ENCODE results near the gene HRH3. TPM values are rescaled to one million over a fixed set of nuclear protein-coding genes. Genes with fewer than 3 reads are reported as not detected.

HRH3 gene
- total RNA-seq, 1 donor from 2014 or later = 0.07 TPM

DNA sequence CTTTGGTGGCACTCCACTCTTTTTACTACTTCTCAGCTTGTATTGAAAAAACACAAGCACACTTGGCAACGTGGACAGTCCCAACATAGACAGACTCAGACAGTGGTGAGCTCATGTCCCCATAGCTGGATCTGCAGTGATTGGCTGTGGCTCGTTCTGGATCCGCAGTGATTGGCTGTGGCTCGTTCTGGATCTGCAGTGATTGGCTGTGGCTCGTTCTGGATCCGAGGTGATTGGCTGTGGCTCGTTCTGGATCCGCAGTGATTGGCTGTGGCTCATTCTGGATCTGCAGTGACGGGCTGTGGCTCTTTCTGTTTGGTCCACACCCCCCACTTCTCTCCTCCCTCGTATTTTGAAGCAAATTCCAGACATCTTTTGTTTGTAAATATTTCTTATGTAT lies 46.3 kb upstream of the HRH3 start:
- no peaks in the 10 kb centered on the region for H3K27me3 Mint-ChIP-seq (ENCODE audit: low read depth, unreplicated experiment)
- Histone ChIP-seq H3K4me1 (ENCODE audit: insufficient read depth, low read length) (no peaks in the 10 kb centered on the region), H4K20me1 (ENCODE audit: insufficient read depth, low read length) (peaks cover 33% of the 10 kb centered on the region), H3K9ac (ENCODE audit: low read length) (no peak overlapping the region), H3K36me3 (ENCODE audit: insufficient read depth, low read length) (peaks cover 8% of the 10 kb centered on the region), H3K4me2 (ENCODE audit: low read length) (no peak overlapping the region), H3K4me3 (ENCODE audit: insufficient read depth, low read depth, low read length) (no peak overlapping the region), H3K79me2 (ENCODE audit: insufficient read depth, low read length) (no peaks in the 10 kb centered on the region), H3K27me3 (ENCODE audit: insufficient read depth, low read length) (no peaks in the 10 kb centered on the region), H3K27ac (ENCODE audit: low read depth, low read length) (no peak overlapping the region), H3K9me3 (ENCODE audit: insufficient read depth, low read depth, low read length) (peaks cover 6% of the 10 kb centered on the region), H2AFZ (ENCODE audit: low read depth, low read length) (no peak overlapping the region)
- DNase-seq (ENCODE audit: low read depth) (no peak), FAIRE-seq (no peak)
- H3K4me1 Mint-ChIP-seq (ENCODE audit: low read depth, unreplicated experiment) = no peaks in the 10 kb centered on the region
- H3K9me3 Mint-ChIP-seq (ENCODE audit: unreplicated experiment) = peaks cover 4% of the 10 kb centered on the region
- H3K36me3 Mint-ChIP-seq (ENCODE audit: low read depth, unreplicated experiment) = peaks cover 27% of the 10 kb centered on the region
- TF ChIP-seq, protein P1, sequence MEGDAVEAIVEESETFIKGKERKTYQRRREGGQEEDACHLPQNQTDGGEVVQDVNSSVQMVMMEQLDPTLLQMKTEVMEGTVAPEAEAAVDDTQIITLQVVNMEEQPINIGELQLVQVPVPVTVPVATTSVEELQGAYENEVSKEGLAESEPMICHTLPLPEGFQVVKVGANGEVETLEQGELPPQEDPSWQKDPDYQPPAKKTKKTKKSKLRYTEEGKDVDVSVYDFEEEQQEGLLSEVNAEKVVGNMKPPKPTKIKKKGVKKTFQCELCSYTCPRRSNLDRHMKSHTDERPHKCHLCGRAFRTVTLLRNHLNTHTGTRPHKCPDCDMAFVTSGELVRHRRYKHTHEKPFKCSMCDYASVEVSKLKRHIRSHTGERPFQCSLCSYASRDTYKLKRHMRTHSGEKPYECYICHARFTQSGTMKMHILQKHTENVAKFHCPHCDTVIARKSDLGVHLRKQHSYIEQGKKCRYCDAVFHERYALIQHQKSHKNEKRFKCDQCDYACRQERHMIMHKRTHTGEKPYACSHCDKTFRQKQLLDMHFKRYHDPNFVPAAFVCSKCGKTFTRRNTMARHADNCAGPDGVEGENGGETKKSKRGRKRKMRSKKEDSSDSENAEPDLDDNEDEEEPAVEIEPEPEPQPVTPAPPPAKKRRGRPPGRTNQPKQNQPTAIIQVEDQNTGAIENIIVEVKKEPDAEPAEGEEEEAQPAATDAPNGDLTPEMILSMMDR (IDR thresholded peaks at IDR 0.05; ENCODE audit: insufficient read depth, low read depth, low read length) = no peak
- H3K4me3 Mint-ChIP-seq (ENCODE audit: unreplicated experiment) = no peak overlapping the region
- no peak overlapping the region for H3K27ac Mint-ChIP-seq (ENCODE audit: unreplicated experiment)

DNA sequence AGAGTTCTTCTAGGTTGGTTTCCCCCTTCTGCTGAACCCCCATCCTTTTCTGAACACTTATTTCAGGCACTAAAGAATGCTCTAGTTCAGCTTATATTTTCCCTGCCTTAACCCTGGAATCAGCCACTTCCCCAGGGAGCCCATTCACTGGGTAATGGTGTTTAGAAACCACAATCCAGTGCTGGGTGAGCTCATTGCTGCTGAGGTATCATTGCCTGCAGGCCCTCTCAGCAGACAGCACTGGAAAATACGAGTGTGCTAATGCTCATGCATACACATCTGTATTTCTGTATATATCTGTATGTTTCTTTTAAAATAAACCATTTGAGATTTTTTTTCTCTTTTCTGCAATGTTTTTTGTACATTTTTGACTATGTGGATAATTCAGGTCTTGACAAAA lies 45.3 kb upstream of the HRH3 start:
- Histone ChIP-seq H3K27ac (ENCODE audit: low read depth, low read length) (no peak overlapping the region), H3K36me3 (ENCODE audit: insufficient read depth, low read length) (peaks cover 8% of the 10 kb centered on the region), H3K79me2 (ENCODE audit: insufficient read depth, low read length) (no peaks in the 10 kb centered on the region), H3K9ac (ENCODE audit: low read length) (no peak overlapping the region), H3K4me2 (ENCODE audit: low read length) (no peak overlapping the region), H3K27me3 (ENCODE audit: insufficient read depth, low read length) (no peaks in the 10 kb centered on the region), H3K4me1 (ENCODE audit: insufficient read depth, low read length) (no peaks in the 10 kb centered on the region), H2AFZ (ENCODE audit: low read depth, low read length) (no peak overlapping the region), H3K9me3 (ENCODE audit: insufficient read depth, low read depth, low read length) (peaks cover 6% of the 10 kb centered on the region), H3K4me3 (ENCODE audit: insufficient read depth, low read depth, low read length) (no peak overlapping the region), H4K20me1 (ENCODE audit: insufficient read depth, low read length) (peaks cover 30% of the 10 kb centered on the region)
- TF ChIP-seq, protein P1 (IDR thresholded peaks at IDR 0.05; ENCODE audit: insufficient read depth, low read depth, low read length) = no peak
- no peak for TF ChIP-seq EZH2 (IDR thresholded peaks at IDR 0.05; ENCODE audit: insufficient read depth, low read length)
- peaks cover 27% of the 10 kb centered on the region for H3K36me3 Mint-ChIP-seq (ENCODE audit: low read depth, unreplicated experiment)
- H3K27me3 Mint-ChIP-seq (ENCODE audit: low read depth, unreplicated experiment) = no peaks in the 10 kb centered on the region
- H3K9me3 Mint-ChIP-seq (ENCODE audit: unreplicated experiment) = peaks cover 4% of the 10 kb centered on the region
- FAIRE-seq (no peak), DNase-seq (ENCODE audit: low read depth) (no peak)
- H3K4me1 Mint-ChIP-seq (ENCODE audit: low read depth, unreplicated experiment) = no peaks in the 10 kb centered on the region
- H3K4me3 Mint-ChIP-seq (ENCODE audit: unreplicated experiment) = no peak overlapping the region
- H3K27ac Mint-ChIP-seq (ENCODE audit: unreplicated experiment) = no peak overlapping the region

DNA sequence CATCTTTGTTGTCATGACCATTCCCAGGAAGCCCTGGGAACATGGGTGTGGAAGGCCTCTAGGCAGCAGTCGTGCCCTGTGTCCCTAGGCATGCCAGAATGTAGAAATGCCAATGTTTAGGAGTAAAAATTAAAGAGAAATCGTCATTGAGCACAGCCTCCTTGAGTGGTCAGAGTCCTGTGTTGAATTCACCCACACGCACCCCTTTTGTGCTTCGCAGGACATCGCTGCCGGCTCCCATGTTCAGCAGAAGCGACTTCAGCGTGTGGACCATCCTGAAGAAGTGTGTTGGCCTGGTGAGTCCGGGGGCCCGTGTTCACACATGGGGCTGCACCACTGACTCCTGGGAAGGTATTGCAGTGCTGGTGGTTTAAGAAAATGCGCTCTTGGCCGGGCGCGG lies 43.3 kb upstream of the HRH3 start:
- H3K9me3 Mint-ChIP-seq (ENCODE audit: unreplicated experiment) = peaks cover 4% of the 10 kb centered on the region
- no peak overlapping the region for H3K4me3 ChIP-seq (ENCODE audit: insufficient read depth, low read depth, low read length)
- H4K20me1 ChIP-seq (ENCODE audit: insufficient read depth, low read length) = peaks cover 36% of the 10 kb centered on the region
- H3K79me2 ChIP-seq (ENCODE audit: insufficient read depth, low read length) = no peaks in the 10 kb centered on the region
- no peak overlapping the region for H3K4me3 Mint-ChIP-seq (ENCODE audit: unreplicated experiment)
- no peak for DNase-seq (ENCODE audit: low read depth)
- no peak overlapping the region for H3K9ac ChIP-seq (ENCODE audit: low read length)
- no peak overlapping the region for H3K4me2 ChIP-seq (ENCODE audit: low read length)
- H3K36me3 Mint-ChIP-seq (ENCODE audit: low read depth, unreplicated experiment) = peaks cover 31% of the 10 kb centered on the region
- peaks cover 6% of the 10 kb centered on the region for H3K9me3 ChIP-seq (ENCODE audit: insufficient read depth, low read depth, low read length)
- H3K27me3 ChIP-seq (ENCODE audit: insufficient read depth, low read length) = no peaks in the 10 kb centered on the region
- H3K4me1 ChIP-seq (ENCODE audit: insufficient read depth, low read length) = peaks cover 9% of the 10 kb centered on the region
- peaks cover 8% of the 10 kb centered on the region for H3K36me3 ChIP-seq (ENCODE audit: insufficient read depth, low read length)
- no peak overlapping the region for H2AFZ ChIP-seq (ENCODE audit: low read depth, low read length)
- no peak for FAIRE-seq
- H3K4me1 Mint-ChIP-seq (ENCODE audit: low read depth, unreplicated experiment) = peaks cover 15% of the 10 kb centered on the region
- no peak overlapping the region for H3K27ac Mint-ChIP-seq (ENCODE audit: unreplicated experiment)
- H3K27me3 Mint-ChIP-seq (ENCODE audit: low read depth, unreplicated experiment) = no peaks in the 10 kb centered on the region
- no peak for TF ChIP-seq EZH2 (IDR thresholded peaks at IDR 0.05; ENCODE audit: insufficient read depth, low read length)
- TF ChIP-seq, protein P1 (IDR thresholded peaks at IDR 0.05; ENCODE audit: insufficient read depth, low read depth, low read length) = no peak
- no peak overlapping the region for H3K27ac ChIP-seq (ENCODE audit: low read depth, low read length)

Measured in astrocyte (in vitro differentiated cells and primary cell).